GM12872 (cell line): ENCODE measurements around the gene ATP2B3.

ENCODE experiments used
- CTCF ChIP-seq: IDR thresholded peaks from 3 replicates; pipeline ENCODE4 v1.5.1; 2011; ENCODE audit warnings: low read depth, mild to moderate bottlenecking, low read length, moderate library complexity; ENCODE audit not compliant: insufficient read depth

ATP2B3 gene

DNA sequence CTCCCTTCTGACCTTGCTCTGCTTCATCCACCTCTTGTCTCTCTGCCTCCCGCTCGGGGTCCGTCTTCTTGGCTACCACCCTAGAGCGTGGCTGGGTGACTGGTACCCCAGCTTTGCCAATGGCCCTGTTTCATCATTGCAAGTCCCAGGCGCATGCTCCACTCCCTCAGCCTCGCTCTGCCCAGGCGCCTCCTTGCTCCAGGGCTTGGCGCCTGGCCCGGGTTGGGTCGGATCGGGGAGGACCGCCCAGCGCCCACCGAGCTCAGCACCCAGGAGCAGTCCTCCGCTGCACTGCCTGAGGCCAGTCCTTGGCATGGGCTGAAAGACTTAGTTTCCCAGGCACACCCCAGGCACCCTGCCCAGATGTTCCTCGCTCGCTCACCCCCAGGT is 22.1 kb upstream of the ATP2B3 start:
- no peak for TF ChIP-seq CTCF

DNA sequence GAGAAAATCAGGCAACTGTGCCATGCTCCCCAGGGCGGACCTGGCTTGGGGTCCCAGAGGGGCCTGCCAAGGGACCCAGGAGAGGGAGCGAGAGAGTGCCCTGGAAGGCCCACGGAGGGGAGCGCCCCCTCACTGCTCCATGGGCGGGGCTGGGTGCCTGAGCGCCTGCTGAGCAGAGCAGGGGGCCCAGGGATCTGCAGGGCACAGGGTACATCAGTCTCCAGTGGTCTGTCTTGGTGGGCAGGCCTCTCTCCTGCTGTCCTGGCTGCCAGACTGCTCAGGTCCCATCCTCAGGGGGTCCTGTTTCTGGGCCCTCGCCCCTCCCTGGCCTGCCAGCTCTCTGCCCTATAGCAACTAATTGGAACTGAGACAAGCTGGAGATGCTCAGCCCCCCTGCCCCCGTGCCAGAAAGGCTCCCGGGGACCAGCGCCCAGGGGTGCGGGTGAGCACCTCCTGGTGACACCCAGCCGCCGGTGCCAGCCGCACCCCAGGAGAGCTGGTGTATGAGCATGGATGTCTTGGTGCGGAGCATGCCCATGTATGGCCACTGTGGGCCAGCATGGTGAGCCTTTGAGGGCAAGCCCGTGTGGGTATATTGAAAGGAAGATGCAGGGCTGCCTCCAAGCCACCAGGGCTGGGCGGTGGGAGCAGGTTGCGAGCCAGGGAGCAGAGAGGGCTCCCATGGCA is 21.4 kb upstream of the ATP2B3 start:
- no peak for TF ChIP-seq CTCF

GRCh38 chrX:153496590-153496959 is 20.9 kb upstream of the ATP2B3 start:
- TF ChIP-seq CTCF: no peak

DNA sequence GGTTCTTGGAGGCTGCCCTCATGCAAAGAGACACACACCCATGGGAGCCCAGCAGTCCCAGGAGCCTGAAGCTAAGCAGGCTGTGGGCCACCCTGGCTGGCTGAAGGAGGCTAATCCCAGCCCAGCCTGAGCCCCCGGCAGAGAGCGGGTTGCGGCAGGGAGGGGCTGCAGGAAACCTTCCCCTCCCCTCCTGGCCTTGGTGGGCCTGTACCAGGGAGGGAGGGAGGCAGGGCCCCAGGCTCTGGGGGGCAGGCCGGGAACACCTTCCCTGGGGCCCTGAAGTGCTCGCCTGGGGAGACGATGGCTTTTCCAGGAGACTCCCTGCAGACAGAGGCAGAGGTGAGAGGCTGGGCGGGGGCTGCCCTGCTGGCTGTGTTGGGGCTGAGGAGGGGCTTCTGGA is 19.0 kb upstream of the ATP2B3 start:
- no peak for TF ChIP-seq CTCF

GRCh38 chrX:153499341-153499740 is 18.1 kb upstream of the ATP2B3 start:
- TF ChIP-seq CTCF: no peak

DNA sequence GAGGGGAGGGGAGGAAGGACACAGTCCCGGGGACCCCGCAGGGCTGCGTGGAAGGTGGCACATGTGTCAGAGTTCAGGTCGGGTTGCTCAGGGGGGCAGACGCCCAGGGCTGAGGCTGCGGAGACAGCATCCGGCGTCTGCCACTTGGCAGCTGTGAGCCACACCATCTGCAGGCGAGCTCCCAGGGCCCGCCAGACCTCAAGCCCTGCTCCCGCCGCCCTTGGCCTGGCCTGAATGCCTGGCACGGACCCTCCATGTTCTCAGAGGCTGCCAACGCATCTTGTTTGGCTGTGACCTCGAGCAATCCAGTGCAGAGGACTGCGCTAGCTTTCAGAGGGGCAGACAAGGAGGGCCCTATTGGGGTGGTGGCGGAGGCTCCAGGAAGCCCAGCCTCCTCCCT is 17.6 kb upstream of the ATP2B3 start:
- TF ChIP-seq CTCF: no peak

DNA sequence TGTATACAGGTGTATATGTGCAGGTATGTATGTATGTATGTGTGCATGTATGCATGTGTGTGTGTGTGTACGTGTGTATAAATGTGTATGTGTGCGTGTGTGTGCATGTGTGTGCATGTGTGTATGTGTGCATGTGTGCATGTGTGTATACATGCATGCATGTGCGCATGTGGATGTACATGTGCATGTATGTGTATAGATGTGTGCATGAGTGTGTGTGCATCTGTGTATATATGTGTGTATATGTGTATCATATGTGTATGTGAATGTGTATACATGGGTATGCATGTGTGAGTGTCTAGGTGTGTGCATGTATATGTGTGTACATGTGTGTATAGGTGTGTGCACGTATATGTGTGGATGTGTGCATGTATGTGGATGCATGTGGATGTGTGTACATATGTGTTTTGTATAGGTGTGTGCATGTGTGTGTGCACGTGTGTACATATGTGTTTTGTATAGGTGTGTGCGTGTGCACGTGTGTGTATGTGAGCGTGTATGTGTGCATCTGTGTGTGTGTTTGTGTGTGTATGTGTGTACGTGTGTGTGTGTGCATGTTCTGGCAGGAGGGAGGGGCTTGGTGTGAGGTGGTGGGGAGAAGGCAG is 16.7 kb upstream of the ATP2B3 start:
- TF ChIP-seq CTCF: no peak
